ENCODE data around the gene MYO3B. TPM values are rescaled to one million over a fixed set of nuclear protein-coding genes. Genes with fewer than 3 reads are reported as not detected.

The MYO3B gene
- polyA plus RNA-seq, 1 of the 3 experiments (the other 2 are of a cell fraction): not detected

DNA sequence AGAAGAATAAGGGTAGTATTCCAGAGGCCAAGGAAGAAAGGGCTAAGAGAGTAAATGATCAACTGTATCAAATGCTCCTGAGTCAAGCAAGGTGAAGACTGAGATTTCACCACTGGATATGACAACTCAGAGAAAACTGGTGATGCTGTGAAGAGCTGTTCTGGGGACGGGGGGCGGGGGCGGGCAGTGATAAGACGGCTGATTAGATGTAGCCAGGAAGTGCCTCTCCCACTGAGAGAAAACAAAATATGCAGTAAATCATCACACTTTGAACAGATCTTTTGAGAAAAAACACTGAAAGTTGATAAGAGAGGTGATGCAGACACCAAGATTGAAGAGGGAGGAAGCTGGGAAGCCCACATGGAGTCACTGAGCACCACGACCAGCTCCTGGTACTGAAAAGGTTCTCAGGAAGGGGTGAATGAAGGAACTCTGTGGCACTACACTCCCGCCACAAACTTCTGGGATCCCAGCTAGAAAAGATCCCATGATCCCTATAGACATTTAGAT lies 75.8 kb downstream of the MYO3B start:
- Histone ChIP-seq H4K20me1 (ENCODE audit: insufficient read depth) (no peaks in the 10 kb centered on the region), H3K9me3 (no peaks in the 10 kb centered on the region), H3K4me2 (no peak overlapping the region), H3F3A (replicated peaks; ENCODE audit: insufficient read depth) (no peaks in the 10 kb centered on the region), H3K36me3 (replicated peaks in 1 of 2; ENCODE audit: control insufficient read depth in 1 of 2, insufficient read depth in 2 of 2, low read length in 1 of 2) (no peaks in the 10 kb centered on the region), H2AFZ (ENCODE audit: low read depth) (no peak overlapping the region), H3K9me2 (no peaks in the 10 kb centered on the region), H3K9ac (no peak overlapping the region), H3K27me3 (ENCODE audit: insufficient read depth) (no peaks in the 10 kb centered on the region), H3K27ac (ENCODE audit: low read depth in 2 of 2, low read length in 1 of 2) (no peak overlapping the region), H3K79me2 (ENCODE audit: insufficient read depth) (no peaks in the 10 kb centered on the region), H3K4me1 (ENCODE audit: control insufficient read depth in 1 of 2, insufficient read depth in 2 of 2, low read depth in 1 of 2, low read length in 1 of 2) (no peaks in the 10 kb centered on the region), H3K4me3 (ENCODE audit: low read depth in 2 of 2, low read length in 1 of 2) (no peak overlapping the region)
- DNase-seq: no peak
- TF ChIP-seq FOSL2 (IDR thresholded peaks at IDR 0.05; ENCODE audit: borderline replicate concordance, low read depth) (no peak), TEAD4 (IDR thresholded peaks at IDR 0.05; ENCODE audit: borderline replicate concordance, insufficient read depth) (no peak), EP300 (IDR thresholded peaks at IDR 0.05; ENCODE audit: borderline replicate concordance in 1 of 2, low read depth in 1 of 2, low read length in 1 of 2) (no peak), TCF12 (IDR thresholded peaks at IDR 0.05) (no peak), SIN3A (IDR thresholded peaks at IDR 0.05; ENCODE audit: borderline replicate concordance, low read depth, low read length) (no peak), MXI1 (IDR thresholded peaks at IDR 0.05; ENCODE audit: low read depth, low read length) (no peak), GATA2 (CRISPR knock-in tag; IDR thresholded peaks at IDR 0.05) (no peak), RFX5 (IDR thresholded peaks at IDR 0.05; ENCODE audit: low read length) (no peak), TAF1 (IDR thresholded peaks at IDR 0.05; ENCODE audit: borderline replicate concordance, low read depth, low read length) (no peak)
- TF ChIP-seq, protein P1, sequence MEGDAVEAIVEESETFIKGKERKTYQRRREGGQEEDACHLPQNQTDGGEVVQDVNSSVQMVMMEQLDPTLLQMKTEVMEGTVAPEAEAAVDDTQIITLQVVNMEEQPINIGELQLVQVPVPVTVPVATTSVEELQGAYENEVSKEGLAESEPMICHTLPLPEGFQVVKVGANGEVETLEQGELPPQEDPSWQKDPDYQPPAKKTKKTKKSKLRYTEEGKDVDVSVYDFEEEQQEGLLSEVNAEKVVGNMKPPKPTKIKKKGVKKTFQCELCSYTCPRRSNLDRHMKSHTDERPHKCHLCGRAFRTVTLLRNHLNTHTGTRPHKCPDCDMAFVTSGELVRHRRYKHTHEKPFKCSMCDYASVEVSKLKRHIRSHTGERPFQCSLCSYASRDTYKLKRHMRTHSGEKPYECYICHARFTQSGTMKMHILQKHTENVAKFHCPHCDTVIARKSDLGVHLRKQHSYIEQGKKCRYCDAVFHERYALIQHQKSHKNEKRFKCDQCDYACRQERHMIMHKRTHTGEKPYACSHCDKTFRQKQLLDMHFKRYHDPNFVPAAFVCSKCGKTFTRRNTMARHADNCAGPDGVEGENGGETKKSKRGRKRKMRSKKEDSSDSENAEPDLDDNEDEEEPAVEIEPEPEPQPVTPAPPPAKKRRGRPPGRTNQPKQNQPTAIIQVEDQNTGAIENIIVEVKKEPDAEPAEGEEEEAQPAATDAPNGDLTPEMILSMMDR (IDR thresholded peaks at IDR 0.05): no peak
- TF ChIP-seq, protein P2, sequence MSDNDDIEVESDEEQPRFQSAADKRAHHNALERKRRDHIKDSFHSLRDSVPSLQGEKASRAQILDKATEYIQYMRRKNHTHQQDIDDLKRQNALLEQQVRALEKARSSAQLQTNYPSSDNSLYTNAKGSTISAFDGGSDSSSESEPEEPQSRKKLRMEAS (IDR thresholded peaks at IDR 0.05; ENCODE audit: low read depth): no peak
- TF ChIP-seq, protein P3, sequence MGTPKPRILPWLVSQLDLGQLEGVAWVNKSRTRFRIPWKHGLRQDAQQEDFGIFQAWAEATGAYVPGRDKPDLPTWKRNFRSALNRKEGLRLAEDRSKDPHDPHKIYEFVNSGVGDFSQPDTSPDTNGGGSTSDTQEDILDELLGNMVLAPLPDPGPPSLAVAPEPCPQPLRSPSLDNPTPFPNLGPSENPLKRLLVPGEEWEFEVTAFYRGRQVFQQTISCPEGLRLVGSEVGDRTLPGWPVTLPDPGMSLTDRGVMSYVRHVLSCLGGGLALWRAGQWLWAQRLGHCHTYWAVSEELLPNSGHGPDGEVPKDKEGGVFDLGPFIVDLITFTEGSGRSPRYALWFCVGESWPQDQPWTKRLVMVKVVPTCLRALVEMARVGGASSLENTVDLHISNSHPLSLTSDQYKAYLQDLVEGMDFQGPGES (IDR thresholded peaks at IDR 0.05; ENCODE audit: low read depth, low read length): no peak
- ChIA-PET CTCF (interaction anchor here (0.8 to 1.7 kb wide), 6 partner anchors 10 to 567 kb away, joined by 3 to 6 read pairs (median 4); no protein-coding TSS in a partner anchor), POLR2A (no interaction called here)
- 57% methylated on average over 6 of the region's 6 CpGs for WGBS (ENCODE audit: low lambda C conversion rate)

DNA sequence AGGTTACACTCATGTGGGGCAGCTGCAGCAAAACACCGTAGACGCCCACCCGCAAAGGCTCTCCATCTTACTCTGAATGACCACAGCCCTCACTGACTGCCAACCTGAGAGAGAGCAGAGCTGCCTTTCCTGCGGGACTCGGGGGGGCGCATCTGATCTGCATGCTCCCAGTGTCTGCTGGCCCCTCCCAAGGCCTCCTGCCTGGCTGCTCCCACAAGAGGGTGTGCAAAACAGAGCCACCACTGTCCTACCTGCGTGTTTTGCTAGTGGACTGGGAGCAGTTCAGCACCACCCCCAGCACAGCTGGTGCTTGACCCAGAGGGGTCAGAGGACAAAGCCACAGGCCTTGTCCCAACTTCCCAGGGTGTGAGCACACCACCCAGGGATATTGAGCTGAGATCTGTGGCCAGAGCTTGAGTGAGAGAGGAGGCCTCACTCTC lies 76.4 kb downstream of the MYO3B start:
- H3K4me2 ChIP-seq: no peak overlapping the region
- H4K20me1 ChIP-seq (ENCODE audit: insufficient read depth): no peaks in the 10 kb centered on the region
- ChIA-PET POLR2A (no interaction called here), CTCF (interaction anchor here (0.9 to 1.7 kb wide), 5 partner anchors 10 to 559 kb away, joined by 3 to 6 read pairs (median 5); no protein-coding TSS in a partner anchor)
- no peaks in the 10 kb centered on the region for H3K9me2 ChIP-seq
- no peaks in the 10 kb centered on the region for H3K79me2 ChIP-seq (ENCODE audit: insufficient read depth)
- no peaks in the 10 kb centered on the region for H3K9me3 ChIP-seq
- H3K27me3 ChIP-seq (ENCODE audit: insufficient read depth): no peaks in the 10 kb centered on the region
- DNase-seq: no peak
- no peak overlapping the region for H3K27ac ChIP-seq (ENCODE audit: low read depth in 2 of 2, low read length in 1 of 2)
- no peak for TF ChIP-seq RFX5 (IDR thresholded peaks at IDR 0.05; ENCODE audit: low read length)
- TF ChIP-seq NFIC (IDR thresholded peaks at IDR 0.05; ENCODE audit: borderline replicate concordance): no peak
- no peak for TF ChIP-seq SMC3 (IDR thresholded peaks at IDR 0.05; ENCODE audit: low read depth, low read length)
- TF ChIP-seq FOXM1 (IDR thresholded peaks at IDR 0.05; ENCODE audit: low read depth): no peak
- TF ChIP-seq, protein P3 (IDR thresholded peaks at IDR 0.05; ENCODE audit: low read depth, low read length): no peak
- no peak for TF ChIP-seq MXI1 (IDR thresholded peaks at IDR 0.05; ENCODE audit: low read depth, low read length)
- TF ChIP-seq, protein P4, sequence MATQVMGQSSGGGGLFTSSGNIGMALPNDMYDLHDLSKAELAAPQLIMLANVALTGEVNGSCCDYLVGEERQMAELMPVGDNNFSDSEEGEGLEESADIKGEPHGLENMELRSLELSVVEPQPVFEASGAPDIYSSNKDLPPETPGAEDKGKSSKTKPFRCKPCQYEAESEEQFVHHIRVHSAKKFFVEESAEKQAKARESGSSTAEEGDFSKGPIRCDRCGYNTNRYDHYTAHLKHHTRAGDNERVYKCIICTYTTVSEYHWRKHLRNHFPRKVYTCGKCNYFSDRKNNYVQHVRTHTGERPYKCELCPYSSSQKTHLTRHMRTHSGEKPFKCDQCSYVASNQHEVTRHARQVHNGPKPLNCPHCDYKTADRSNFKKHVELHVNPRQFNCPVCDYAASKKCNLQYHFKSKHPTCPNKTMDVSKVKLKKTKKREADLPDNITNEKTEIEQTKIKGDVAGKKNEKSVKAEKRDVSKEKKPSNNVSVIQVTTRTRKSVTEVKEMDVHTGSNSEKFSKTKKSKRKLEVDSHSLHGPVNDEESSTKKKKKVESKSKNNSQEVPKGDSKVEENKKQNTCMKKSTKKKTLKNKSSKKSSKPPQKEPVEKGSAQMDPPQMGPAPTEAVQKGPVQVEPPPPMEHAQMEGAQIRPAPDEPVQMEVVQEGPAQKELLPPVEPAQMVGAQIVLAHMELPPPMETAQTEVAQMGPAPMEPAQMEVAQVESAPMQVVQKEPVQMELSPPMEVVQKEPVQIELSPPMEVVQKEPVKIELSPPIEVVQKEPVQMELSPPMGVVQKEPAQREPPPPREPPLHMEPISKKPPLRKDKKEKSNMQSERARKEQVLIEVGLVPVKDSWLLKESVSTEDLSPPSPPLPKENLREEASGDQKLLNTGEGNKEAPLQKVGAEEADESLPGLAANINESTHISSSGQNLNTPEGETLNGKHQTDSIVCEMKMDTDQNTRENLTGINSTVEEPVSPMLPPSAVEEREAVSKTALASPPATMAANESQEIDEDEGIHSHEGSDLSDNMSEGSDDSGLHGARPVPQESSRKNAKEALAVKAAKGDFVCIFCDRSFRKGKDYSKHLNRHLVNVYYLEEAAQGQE (IDR thresholded peaks at IDR 0.05; ENCODE audit: low read depth, low read length): no peak
- TF ChIP-seq TCF12 (IDR thresholded peaks at IDR 0.05): no peak
- TF ChIP-seq EZH2phosphoT487 (IDR thresholded peaks at IDR 0.05; ENCODE audit: borderline replicate concordance, low read depth): no peak
- no peaks in the 10 kb centered on the region for H3K4me1 ChIP-seq (ENCODE audit: control insufficient read depth in 1 of 2, insufficient read depth in 2 of 2, low read depth in 1 of 2, low read length in 1 of 2)
- WGBS (ENCODE audit: low lambda C conversion rate): 60% methylated on average over 1 of the region's 7 CpGs
- no peak overlapping the region for H3K9ac ChIP-seq
- H3F3A ChIP-seq (replicated peaks; ENCODE audit: insufficient read depth): no peaks in the 10 kb centered on the region
- no peak overlapping the region for H3K4me3 ChIP-seq (ENCODE audit: low read depth in 2 of 2, low read length in 1 of 2)
- H3K36me3 ChIP-seq (replicated peaks in 1 of 2; ENCODE audit: control insufficient read depth in 1 of 2, insufficient read depth in 2 of 2, low read length in 1 of 2): no peaks in the 10 kb centered on the region
- H2AFZ ChIP-seq (ENCODE audit: low read depth): no peak overlapping the region

Measured in SK-N-SH (cell line).